ENCODE results near the gene JUND.
A peak's percentile ranks its signal among the peaks of the same experiment; 100 is the strongest.

JUND gene

DNA sequence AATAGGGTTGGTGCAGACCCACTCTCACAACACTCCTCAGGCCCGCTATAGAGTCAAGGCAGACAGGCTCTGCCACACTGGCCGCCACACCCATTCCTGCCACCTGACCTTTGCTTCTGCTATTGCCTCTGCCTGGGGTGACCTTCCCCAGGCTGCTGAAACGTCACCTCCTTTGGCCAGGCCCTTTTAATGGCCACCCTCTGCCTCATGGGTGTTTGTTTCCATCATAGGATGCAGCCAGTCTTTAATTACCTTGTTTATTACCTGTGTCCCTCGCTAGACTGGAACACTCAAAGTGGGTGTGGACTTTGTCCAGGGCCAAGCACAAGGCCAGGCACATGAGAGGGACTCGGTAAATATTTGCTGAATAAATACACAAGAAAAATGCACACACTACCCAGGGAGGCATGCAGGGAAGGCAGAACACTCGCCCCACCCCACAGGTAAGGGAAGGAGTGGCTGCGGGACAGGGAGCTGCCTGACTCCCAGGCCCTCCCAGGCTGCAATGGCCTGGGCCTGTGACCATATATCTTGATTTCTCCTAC lies 38.2 kb upstream of the JUND start:
- DNase-seq (ENCODE audit: low read depth in 1 of 2, low spot score in 1 of 2), result no peak
- Histone ChIP-seq H3K27me3 (ENCODE audit: insufficient read depth, poor library complexity, severe bottlenecking) (no peaks in the 10 kb centered on the region), H3K4me3 (replicated peaks; ENCODE audit: insufficient read depth, low read length) (no peak overlapping the region), H3K27ac (replicated peaks) (peak overlapping the region; percentile 76)
- TF ChIP-seq CTCF (IDR thresholded peaks at IDR 0.05; ENCODE audit: insufficient read depth, low read length) (no peak), GABPA (IDR thresholded peaks at IDR 0.05; ENCODE audit: low read depth) (no peak), POLR2AphosphoS5 (IDR thresholded peaks at IDR 0.05; ENCODE audit: low read depth) (no peak; the same call in 1 of the 2 replicates), SPI1 (IDR thresholded peaks at IDR 0.05; ENCODE audit: borderline replicate concordance, low read depth) (no peak)
- TF ChIP-seq, protein P1, sequence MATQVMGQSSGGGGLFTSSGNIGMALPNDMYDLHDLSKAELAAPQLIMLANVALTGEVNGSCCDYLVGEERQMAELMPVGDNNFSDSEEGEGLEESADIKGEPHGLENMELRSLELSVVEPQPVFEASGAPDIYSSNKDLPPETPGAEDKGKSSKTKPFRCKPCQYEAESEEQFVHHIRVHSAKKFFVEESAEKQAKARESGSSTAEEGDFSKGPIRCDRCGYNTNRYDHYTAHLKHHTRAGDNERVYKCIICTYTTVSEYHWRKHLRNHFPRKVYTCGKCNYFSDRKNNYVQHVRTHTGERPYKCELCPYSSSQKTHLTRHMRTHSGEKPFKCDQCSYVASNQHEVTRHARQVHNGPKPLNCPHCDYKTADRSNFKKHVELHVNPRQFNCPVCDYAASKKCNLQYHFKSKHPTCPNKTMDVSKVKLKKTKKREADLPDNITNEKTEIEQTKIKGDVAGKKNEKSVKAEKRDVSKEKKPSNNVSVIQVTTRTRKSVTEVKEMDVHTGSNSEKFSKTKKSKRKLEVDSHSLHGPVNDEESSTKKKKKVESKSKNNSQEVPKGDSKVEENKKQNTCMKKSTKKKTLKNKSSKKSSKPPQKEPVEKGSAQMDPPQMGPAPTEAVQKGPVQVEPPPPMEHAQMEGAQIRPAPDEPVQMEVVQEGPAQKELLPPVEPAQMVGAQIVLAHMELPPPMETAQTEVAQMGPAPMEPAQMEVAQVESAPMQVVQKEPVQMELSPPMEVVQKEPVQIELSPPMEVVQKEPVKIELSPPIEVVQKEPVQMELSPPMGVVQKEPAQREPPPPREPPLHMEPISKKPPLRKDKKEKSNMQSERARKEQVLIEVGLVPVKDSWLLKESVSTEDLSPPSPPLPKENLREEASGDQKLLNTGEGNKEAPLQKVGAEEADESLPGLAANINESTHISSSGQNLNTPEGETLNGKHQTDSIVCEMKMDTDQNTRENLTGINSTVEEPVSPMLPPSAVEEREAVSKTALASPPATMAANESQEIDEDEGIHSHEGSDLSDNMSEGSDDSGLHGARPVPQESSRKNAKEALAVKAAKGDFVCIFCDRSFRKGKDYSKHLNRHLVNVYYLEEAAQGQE (IDR thresholded peaks at IDR 0.05; ENCODE audit: insufficient replicate concordance, low read depth), result no peak

- peak; percentile 63 to 84 for DNase-seq (ENCODE audit: low read depth in 1 of 2, low spot score in 1 of 2)
- no peak for TF ChIP-seq GABPA (IDR thresholded peaks at IDR 0.05; ENCODE audit: low read depth)
- TF ChIP-seq SPI1 (IDR thresholded peaks at IDR 0.05; ENCODE audit: borderline replicate concordance, low read depth), result peak; percentile 21; the same call in 1 of the 2 replicates
- TF ChIP-seq, protein P1 (IDR thresholded peaks at IDR 0.05; ENCODE audit: insufficient replicate concordance, low read depth), result no peak
- peak; percentile 62; the same call in 1 of the 2 replicates for TF ChIP-seq POLR2AphosphoS5 (IDR thresholded peaks at IDR 0.05; ENCODE audit: low read depth)
- no peak for TF ChIP-seq CTCF (IDR thresholded peaks at IDR 0.05; ENCODE audit: insufficient read depth, low read length)
- peak overlapping the region; percentile 76 for H3K27ac ChIP-seq (replicated peaks)
- H3K27me3 ChIP-seq (ENCODE audit: insufficient read depth, poor library complexity, severe bottlenecking), result no peaks in the 10 kb centered on the region
- H3K4me3 ChIP-seq (replicated peaks; ENCODE audit: insufficient read depth, low read length), result no peak overlapping the region
Measured at GRCh38 chr19:18317961-18318800, 36.8 kb upstream of the JUND start.

DNA sequence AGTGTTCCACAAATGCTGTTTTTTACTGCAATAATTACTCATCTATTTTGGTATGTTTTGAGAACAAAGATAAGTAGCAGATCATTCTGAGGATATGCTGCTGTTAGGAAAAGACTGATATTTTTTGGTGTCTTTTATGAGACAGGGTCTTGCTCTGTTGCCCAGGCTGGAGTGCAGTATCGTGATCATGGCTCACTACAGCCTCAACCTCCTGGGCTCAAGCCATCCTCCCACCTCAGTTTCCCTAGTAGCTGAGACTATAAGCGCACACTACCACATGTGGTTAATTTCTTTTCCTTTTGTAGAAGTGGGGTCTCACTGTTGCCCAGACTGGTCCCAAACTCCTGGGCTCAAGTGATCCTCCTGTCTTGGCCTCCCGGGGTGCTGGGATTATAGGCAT lies 32.0 kb upstream of the JUND start:
- no peak for TF ChIP-seq GABPA (IDR thresholded peaks at IDR 0.05; ENCODE audit: low read depth)
- no peak for TF ChIP-seq CTCF (IDR thresholded peaks at IDR 0.05; ENCODE audit: insufficient read depth, low read length)
- TF ChIP-seq, protein P1 (IDR thresholded peaks at IDR 0.05; ENCODE audit: insufficient replicate concordance, low read depth), result no peak
- no peak for TF ChIP-seq SPI1 (IDR thresholded peaks at IDR 0.05; ENCODE audit: borderline replicate concordance, low read depth)
- no peak for TF ChIP-seq POLR2AphosphoS5 (IDR thresholded peaks at IDR 0.05; ENCODE audit: low read depth)
- Histone ChIP-seq H3K27ac (replicated peaks) (no peak overlapping the region), H3K4me3 (replicated peaks; ENCODE audit: insufficient read depth, low read length) (no peak overlapping the region), H3K27me3 (ENCODE audit: insufficient read depth, poor library complexity, severe bottlenecking) (no peaks in the 10 kb centered on the region)
- no peak for DNase-seq (ENCODE audit: low read depth in 1 of 2, low spot score in 1 of 2)

All from HL-60 (cell line).